ENCODE results near the gene KIF26A.

KIF26A gene

GRCh38 chr14:104188727-104189400 lies 50.5 kb downstream of the KIF26A start:
- no peak for DNase-seq (ENCODE audit: extremely low read depth, insufficient read length)
- no peak for TF ChIP-seq CTCF (IDR thresholded peaks at IDR 0.05; ENCODE audit: insufficient read depth, low read length, poor library complexity, severe bottlenecking)
- H3K4me3 ChIP-seq (replicated peaks; ENCODE audit: low read depth, low read length): no peak overlapping the region
- no peaks in the 10 kb centered on the region for H3K36me3 ChIP-seq (ENCODE audit: control insufficient read depth, insufficient read depth, low read length)
- H3K27me3 ChIP-seq (replicated peaks; ENCODE audit: control insufficient read depth, insufficient read depth, low read length): peaks cover 1% of the 10 kb centered on the region; the same call in 1 of the 2 replicates

- TF ChIP-seq CTCF (IDR thresholded peaks at IDR 0.05; ENCODE audit: insufficient read depth, low read length, poor library complexity, severe bottlenecking): no peak
- H3K36me3 ChIP-seq (ENCODE audit: control insufficient read depth, insufficient read depth, low read length): no peaks in the 10 kb centered on the region
- DNase-seq (ENCODE audit: extremely low read depth, insufficient read length): no peak
These were observed 51.4 kb downstream of the KIF26A start for GRCh38 chr14:104189629-104190335.

DNA sequence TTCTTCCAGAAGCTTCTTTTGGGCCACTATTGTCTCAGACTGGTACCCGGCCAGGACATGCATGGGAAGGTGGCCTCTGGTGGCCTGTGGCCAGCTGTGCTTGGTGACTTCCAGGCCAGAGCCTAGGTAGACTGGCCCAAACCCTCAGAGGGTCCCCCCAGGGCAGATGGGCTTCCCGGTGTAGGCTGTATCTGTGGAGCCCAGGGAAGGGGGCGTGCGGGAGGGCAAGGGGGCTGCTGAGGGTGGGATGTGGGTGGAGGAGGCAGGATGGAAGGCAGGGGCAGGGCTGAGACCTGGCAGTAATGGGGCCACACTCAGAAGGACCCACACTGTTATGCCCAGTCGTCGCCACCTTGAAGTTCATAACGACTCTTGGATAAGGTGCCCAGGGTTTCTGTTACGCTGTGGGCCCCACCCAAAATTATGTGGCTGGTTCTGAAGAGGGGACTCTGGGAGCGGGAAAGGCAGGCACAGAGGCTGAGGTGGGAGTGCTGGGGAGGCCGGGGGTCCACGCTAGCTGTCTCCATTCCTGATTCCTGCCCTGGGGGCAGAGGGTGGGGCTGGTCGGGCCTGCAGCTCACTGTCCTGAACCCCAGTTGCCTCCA lies 52.1 kb downstream of the KIF26A start:
- peaks cover 1% of the 10 kb centered on the region; the same call in 1 of the 2 replicates for H3K27me3 ChIP-seq (replicated peaks; ENCODE audit: control insufficient read depth, insufficient read depth, low read length)
- no peaks in the 10 kb centered on the region for H3K36me3 ChIP-seq (ENCODE audit: control insufficient read depth, insufficient read depth, low read length)
- TF ChIP-seq CTCF (IDR thresholded peaks at IDR 0.05; ENCODE audit: insufficient read depth, low read length, poor library complexity, severe bottlenecking): no peak
- no peak overlapping the region for H3K4me3 ChIP-seq (replicated peaks; ENCODE audit: low read depth, low read length)
- DNase-seq (ENCODE audit: extremely low read depth, insufficient read length): no peak

More at GRCh38 chr14:104189629-104190335, 51.4 kb downstream of the KIF26A start:
- Histone ChIP-seq H3K27me3 (replicated peaks; ENCODE audit: control insufficient read depth, insufficient read depth, low read length) (peaks cover 1% of the 10 kb centered on the region; the same call in 1 of the 2 replicates), H3K4me3 (replicated peaks; ENCODE audit: low read depth, low read length) (no peak overlapping the region)

DNA sequence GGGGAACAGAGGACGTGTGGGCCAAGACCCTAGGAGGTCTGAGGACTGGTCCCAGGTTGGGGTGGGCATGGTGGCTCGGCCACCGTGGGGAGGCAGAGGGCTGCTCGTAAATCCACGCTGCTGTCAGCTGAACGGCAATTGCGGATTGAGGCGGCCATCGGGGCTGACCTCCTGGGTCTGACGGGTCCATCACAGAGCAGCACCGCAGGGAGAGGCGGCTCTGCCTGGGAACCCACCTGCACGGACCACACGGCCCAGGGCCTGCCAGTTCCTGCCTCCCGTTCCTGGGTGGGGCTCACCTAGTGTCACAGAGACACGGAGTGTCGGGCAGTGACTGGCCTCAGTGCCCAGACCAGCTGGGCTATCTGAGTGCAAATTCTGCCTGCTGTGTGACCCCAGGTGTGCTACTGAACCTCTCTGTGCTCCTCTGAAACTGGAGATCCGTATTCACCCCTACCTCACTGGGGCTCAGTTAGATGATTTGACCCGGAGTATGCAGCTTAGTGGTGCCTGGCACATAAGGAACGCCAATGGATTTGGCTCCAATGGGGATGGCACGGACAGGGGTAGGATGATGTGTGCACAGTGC lies 53.1 kb downstream of the KIF26A start:
- Histone ChIP-seq H3K27me3 (replicated peaks; ENCODE audit: control insufficient read depth, insufficient read depth, low read length) (peaks cover 1% of the 10 kb centered on the region; the same call in 1 of the 2 replicates), H3K36me3 (ENCODE audit: control insufficient read depth, insufficient read depth, low read length) (no peaks in the 10 kb centered on the region), H3K4me3 (replicated peaks; ENCODE audit: low read depth, low read length) (no peak overlapping the region)
- TF ChIP-seq CTCF (IDR thresholded peaks at IDR 0.05; ENCODE audit: insufficient read depth, low read length, poor library complexity, severe bottlenecking): no peak
- DNase-seq (ENCODE audit: extremely low read depth, insufficient read length): no peak

- TF ChIP-seq CTCF (IDR thresholded peaks at IDR 0.05; ENCODE audit: insufficient read depth, low read length, poor library complexity, severe bottlenecking): no peak
- peaks cover 1% of the 10 kb centered on the region; the same call in 1 of the 2 replicates for H3K27me3 ChIP-seq (replicated peaks; ENCODE audit: control insufficient read depth, insufficient read depth, low read length)
- no peak overlapping the region for H3K4me3 ChIP-seq (replicated peaks; ENCODE audit: low read depth, low read length)
- DNase-seq (ENCODE audit: extremely low read depth, insufficient read length): no peak
- H3K36me3 ChIP-seq (ENCODE audit: control insufficient read depth, insufficient read depth, low read length): no peaks in the 10 kb centered on the region
These were observed 53.9 kb downstream of the KIF26A start for GRCh38 chr14:104192146-104192882.
